HUDEP-2 (cell line): ENCODE measurements around the gene KAZN.

Experiments
- DNase-seq, 76 experiments: peaks; one replicate each; lab custom pipeline; 2025; ENCODE audit not compliant: unreplicated experiment in 76 of 76; lab: John Stamatoyannopoulos, UW

KAZN gene

GRCh38 chr1:14873677-14874076 is 275.2 kb downstream of the KAZN start:
- DNase-seq, result no peak

GRCh38 chr1:14875524-14876509 is 277.3 kb downstream of the KAZN start:
- DNase-seq, result no peak

GRCh38 chr1:14876747-14877146 is 278.3 kb downstream of the KAZN start:
- no peak for DNase-seq

GRCh38 chr1:14877224-14877623 is 278.7 kb downstream of the KAZN start:
- no peak for DNase-seq

- no peak for DNase-seq
Measured at GRCh38 chr1:14878124-14878523, 279.6 kb downstream of the KAZN start.

GRCh38 chr1:14878951-14879350 is 280.5 kb downstream of the KAZN start:
- no peak for DNase-seq

- DNase-seq, result no peak
Measured at GRCh38 chr1:14880456-14881316, 282.2 kb downstream of the KAZN start.

- DNase-seq, result no peak
Measured at GRCh38 chr1:14881775-14882672, 283.5 kb downstream of the KAZN start.

GRCh38 chr1:14884614-14885175 is 286.2 kb downstream of the KAZN start:
- no peak for DNase-seq

- DNase-seq, result no peak
Measured at GRCh38 chr1:14887044-14887566, 288.6 kb downstream of the KAZN start.

GRCh38 chr1:14887764-14888350 is 289.4 kb downstream of the KAZN start:
- DNase-seq, result no peak

- DNase-seq, result no peak
Measured at GRCh38 chr1:14888374-14888773, 289.9 kb downstream of the KAZN start.

GRCh38 chr1:14889825-14890440 is 291.4 kb downstream of the KAZN start:
- DNase-seq, result no peak

GRCh38 chr1:14891991-14892390 is 293.5 kb downstream of the KAZN start:
- no peak for DNase-seq

GRCh38 chr1:14894811-14895560 is 296.5 kb downstream of the KAZN start:
- no peak for DNase-seq

- DNase-seq, result no peak
Measured at GRCh38 chr1:14895727-14896126, 297.2 kb downstream of the KAZN start.

GRCh38 chr1:14896381-14897079 is 298.0 kb downstream of the KAZN start:
- no peak for DNase-seq

- DNase-seq, result no peak
Measured at GRCh38 chr1:14897080-14897449, 298.6 kb downstream of the KAZN start.
